ENCODE measurements around the gene RNASEL.

The RNASEL gene

GRCh38 chr1:182614796-182615454 is 25.9 kb upstream of the RNASEL start:
- 0 out of 2 replicates have a peak, but pooled peaks cover 5% of the 10 kb centered on the region for H3K27me3 ChIP-seq (ENCODE audit: control insufficient read depth, low read length)
- peak overlapping the region; percentile 96 for H3K4me2 ChIP-seq (ENCODE audit: low read length)
- H3F3A ChIP-seq (ENCODE audit: control insufficient read depth, insufficient read depth), result peaks cover 25% of the 10 kb centered on the region
- peaks cover 86% of the 10 kb centered on the region for H3K4me1 ChIP-seq (ENCODE audit: control insufficient read depth, low read length)
- no peaks in the 10 kb centered on the region for H4K20me1 ChIP-seq (ENCODE audit: control insufficient read depth, insufficient read depth, low read depth, low read length)
- H3K79me2 ChIP-seq (ENCODE audit: control insufficient read depth, low read length), result no peaks in the 10 kb centered on the region
- no peaks in the 10 kb centered on the region for H3K9me2 ChIP-seq (replicated peaks; ENCODE audit: control insufficient read depth, low read length)
- peak overlapping the region; percentile 74 for H3K4me3 ChIP-seq (ENCODE audit: low read length)
- peak overlapping the region; percentile 76 for H3K27ac ChIP-seq (ENCODE audit: low read depth, low read length)
- TF ChIP-seq EZH2phosphoT487 (IDR thresholded peaks at IDR 0.05; ENCODE audit: borderline replicate concordance, low read length), result no peak
- TF ChIP-seq, protein P1, sequence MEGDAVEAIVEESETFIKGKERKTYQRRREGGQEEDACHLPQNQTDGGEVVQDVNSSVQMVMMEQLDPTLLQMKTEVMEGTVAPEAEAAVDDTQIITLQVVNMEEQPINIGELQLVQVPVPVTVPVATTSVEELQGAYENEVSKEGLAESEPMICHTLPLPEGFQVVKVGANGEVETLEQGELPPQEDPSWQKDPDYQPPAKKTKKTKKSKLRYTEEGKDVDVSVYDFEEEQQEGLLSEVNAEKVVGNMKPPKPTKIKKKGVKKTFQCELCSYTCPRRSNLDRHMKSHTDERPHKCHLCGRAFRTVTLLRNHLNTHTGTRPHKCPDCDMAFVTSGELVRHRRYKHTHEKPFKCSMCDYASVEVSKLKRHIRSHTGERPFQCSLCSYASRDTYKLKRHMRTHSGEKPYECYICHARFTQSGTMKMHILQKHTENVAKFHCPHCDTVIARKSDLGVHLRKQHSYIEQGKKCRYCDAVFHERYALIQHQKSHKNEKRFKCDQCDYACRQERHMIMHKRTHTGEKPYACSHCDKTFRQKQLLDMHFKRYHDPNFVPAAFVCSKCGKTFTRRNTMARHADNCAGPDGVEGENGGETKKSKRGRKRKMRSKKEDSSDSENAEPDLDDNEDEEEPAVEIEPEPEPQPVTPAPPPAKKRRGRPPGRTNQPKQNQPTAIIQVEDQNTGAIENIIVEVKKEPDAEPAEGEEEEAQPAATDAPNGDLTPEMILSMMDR (IDR thresholded peaks at IDR 0.05; ENCODE audit: low read depth, low read length, poor library complexity, severe bottlenecking), result no peak
- H3K36me3 ChIP-seq (ENCODE audit: control insufficient read depth, low read length), result no peaks in the 10 kb centered on the region
- H3K9me3 ChIP-seq (ENCODE audit: control insufficient read depth, insufficient read depth, low read length), result no peaks in the 10 kb centered on the region

GRCh38 chr1:182611787-182612186 is 22.7 kb upstream of the RNASEL start:
- H3K9me3 ChIP-seq (ENCODE audit: control insufficient read depth, insufficient read depth, low read length), result no peaks in the 10 kb centered on the region
- 0 out of 2 replicates have a peak, but pooled peaks cover 5% of the 10 kb centered on the region for H3K27me3 ChIP-seq (ENCODE audit: control insufficient read depth, low read length)
- no peaks in the 10 kb centered on the region for H3K9me2 ChIP-seq (replicated peaks; ENCODE audit: control insufficient read depth, low read length)
- no peaks in the 10 kb centered on the region for H4K20me1 ChIP-seq (ENCODE audit: control insufficient read depth, insufficient read depth, low read depth, low read length)
- H3K27ac ChIP-seq (ENCODE audit: low read depth, low read length), result no peak overlapping the region
- no peaks in the 10 kb centered on the region for H3K79me2 ChIP-seq (ENCODE audit: control insufficient read depth, low read length)
- no peak overlapping the region for H3K4me3 ChIP-seq (ENCODE audit: low read length)
- TF ChIP-seq, protein P1 (IDR thresholded peaks at IDR 0.05; ENCODE audit: low read depth, low read length, poor library complexity, severe bottlenecking), result no peak
- TF ChIP-seq EZH2phosphoT487 (IDR thresholded peaks at IDR 0.05; ENCODE audit: borderline replicate concordance, low read length), result no peak
- peaks cover 72% of the 10 kb centered on the region for H3K4me1 ChIP-seq (ENCODE audit: control insufficient read depth, low read length)
- no peaks in the 10 kb centered on the region for H3K36me3 ChIP-seq (ENCODE audit: control insufficient read depth, low read length)
- no peak overlapping the region for H3K4me2 ChIP-seq (ENCODE audit: low read length)
- peaks cover 11% of the 10 kb centered on the region for H3F3A ChIP-seq (ENCODE audit: control insufficient read depth, insufficient read depth)

DNA sequence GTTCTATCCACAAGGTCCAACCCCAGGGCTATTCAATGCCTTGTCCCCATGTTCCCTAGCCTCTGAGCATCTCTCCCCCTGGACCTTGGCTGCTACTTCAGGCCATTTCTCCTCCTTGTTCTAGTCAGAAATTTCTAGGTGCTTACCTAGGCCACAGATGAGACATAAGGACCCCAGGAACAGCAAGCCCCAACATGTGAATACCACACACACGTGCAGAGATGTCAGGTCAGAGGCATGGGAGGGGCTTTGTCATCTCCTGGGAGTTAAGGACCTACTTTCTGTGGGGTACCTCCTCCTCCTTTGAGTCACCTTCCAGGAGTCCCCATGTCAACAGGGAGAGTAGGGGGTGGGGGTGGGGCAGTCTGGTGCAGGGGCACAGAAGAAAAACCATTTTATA is 22.3 kb upstream of the RNASEL start:
- Histone ChIP-seq H3K36me3 (ENCODE audit: control insufficient read depth, low read length) (no peaks in the 10 kb centered on the region), H3F3A (ENCODE audit: control insufficient read depth, insufficient read depth) (peaks cover 8% of the 10 kb centered on the region), H3K9me2 (replicated peaks; ENCODE audit: control insufficient read depth, low read length) (no peaks in the 10 kb centered on the region), H3K4me2 (ENCODE audit: low read length) (no peak overlapping the region), H4K20me1 (ENCODE audit: control insufficient read depth, insufficient read depth, low read depth, low read length) (no peaks in the 10 kb centered on the region), H3K27ac (ENCODE audit: low read depth, low read length) (no peak overlapping the region), H3K27me3 (ENCODE audit: control insufficient read depth, low read length) (0 out of 2 replicates have a peak, but pooled peaks cover 5% of the 10 kb centered on the region), H3K4me3 (ENCODE audit: low read length) (no peak overlapping the region), H3K9me3 (ENCODE audit: control insufficient read depth, insufficient read depth, low read length) (no peaks in the 10 kb centered on the region), H3K79me2 (ENCODE audit: control insufficient read depth, low read length) (no peaks in the 10 kb centered on the region), H3K4me1 (ENCODE audit: control insufficient read depth, low read length) (peaks cover 68% of the 10 kb centered on the region)
- TF ChIP-seq EZH2phosphoT487 (IDR thresholded peaks at IDR 0.05; ENCODE audit: borderline replicate concordance, low read length), result no peak
- TF ChIP-seq, protein P1 (IDR thresholded peaks at IDR 0.05; ENCODE audit: low read depth, low read length, poor library complexity, severe bottlenecking), result no peak

Measured in DOHH2 (cell line).